ENCODE results near the gene TMEM30A.

TMEM30A gene

GRCh38 chr6:75284632-75285282 is at the start of gene TMEM30A:
TMEM30A (minus strand) TSS chr6:75284792; CDS start chr6:75284638, 154 bp downstream.
- DNase-seq (ENCODE audit: low spot score), result peak; percentile 99

DNA sequence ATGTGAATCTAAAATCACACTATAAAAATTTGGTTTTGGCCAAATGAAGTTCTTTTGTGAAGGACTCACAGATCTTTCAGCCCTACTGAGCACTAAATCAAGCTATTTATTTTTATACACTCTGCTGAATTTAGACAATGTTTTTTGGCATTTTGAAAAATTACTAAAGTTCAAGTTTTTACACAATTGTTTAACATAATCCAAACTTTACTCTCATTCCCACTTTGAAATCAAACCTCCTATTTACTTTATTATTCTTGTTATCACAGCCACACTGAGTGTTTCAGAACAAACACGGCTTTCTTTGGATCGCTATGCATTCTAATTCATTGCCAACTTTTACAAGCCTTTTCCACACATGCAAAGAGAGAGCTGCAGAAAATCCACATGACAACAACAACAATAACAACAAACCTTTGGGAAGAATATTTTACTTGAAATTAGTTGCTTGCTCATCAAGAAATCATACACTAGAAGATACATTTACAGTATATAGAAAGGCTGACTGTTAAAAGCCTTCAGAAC is 49.1 kb upstream of the TMEM30A start:
- no peak for DNase-seq (ENCODE audit: low spot score)

DNA sequence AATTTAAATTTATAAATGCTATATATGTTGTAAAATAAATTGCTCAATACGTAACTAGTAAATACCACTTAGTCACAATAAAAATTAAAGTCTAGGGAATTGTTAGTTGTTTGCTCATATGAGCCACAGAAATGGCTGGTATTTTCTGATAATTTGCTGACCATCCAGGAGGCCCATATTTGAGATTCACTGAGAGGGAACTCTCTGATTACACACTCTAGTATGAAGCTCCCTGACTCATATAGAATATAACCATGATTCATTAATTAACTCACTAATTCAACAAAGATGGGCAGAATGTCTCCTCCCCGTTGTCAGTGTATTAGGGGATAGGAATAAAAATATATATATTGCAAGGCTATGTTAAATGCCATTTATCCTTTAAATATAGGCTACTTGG is 46.6 kb upstream of the TMEM30A start:
- DNase-seq (ENCODE audit: low spot score), result peak; percentile 56

- no peak for DNase-seq (ENCODE audit: low spot score)
These were observed 45.1 kb upstream of the TMEM30A start for GRCh38 chr6:75329703-75330102.

GRCh38 chr6:75327807-75328206 is 43.2 kb upstream of the TMEM30A start:
- no peak for DNase-seq (ENCODE audit: low spot score)

- no peak for DNase-seq (ENCODE audit: low spot score)
These were observed 42.1 kb upstream of the TMEM30A start for GRCh38 chr6:75326557-75327258.

DNA sequence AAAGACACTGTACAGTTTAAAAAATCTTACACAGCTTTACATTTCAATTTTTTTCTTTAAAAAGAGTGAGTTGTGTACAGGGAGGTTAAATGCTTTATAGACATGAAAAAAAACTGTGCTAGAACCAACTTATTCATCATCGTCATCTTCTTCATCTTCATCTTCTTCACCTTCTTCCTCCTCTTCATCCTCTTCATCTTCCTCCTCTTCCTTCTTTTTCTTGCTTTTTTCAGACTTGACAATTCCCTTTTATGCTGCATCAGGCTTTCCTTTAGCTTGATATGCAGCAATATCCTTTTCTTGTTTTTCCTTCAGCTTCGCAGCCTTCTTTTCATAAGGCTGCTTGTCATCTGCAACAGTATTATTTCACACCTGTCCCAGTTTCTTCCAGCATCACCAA is 34.3 kb upstream of the TMEM30A start:
- DNase-seq (ENCODE audit: low spot score), result no peak

GRCh38 chr6:75317503-75318206 is 33.1 kb upstream of the TMEM30A start:
- peak; percentile 65 for DNase-seq (ENCODE audit: low spot score)

GRCh38 chr6:75315978-75316377 is 31.4 kb upstream of the TMEM30A start:
- no peak for DNase-seq (ENCODE audit: low spot score)

DNA sequence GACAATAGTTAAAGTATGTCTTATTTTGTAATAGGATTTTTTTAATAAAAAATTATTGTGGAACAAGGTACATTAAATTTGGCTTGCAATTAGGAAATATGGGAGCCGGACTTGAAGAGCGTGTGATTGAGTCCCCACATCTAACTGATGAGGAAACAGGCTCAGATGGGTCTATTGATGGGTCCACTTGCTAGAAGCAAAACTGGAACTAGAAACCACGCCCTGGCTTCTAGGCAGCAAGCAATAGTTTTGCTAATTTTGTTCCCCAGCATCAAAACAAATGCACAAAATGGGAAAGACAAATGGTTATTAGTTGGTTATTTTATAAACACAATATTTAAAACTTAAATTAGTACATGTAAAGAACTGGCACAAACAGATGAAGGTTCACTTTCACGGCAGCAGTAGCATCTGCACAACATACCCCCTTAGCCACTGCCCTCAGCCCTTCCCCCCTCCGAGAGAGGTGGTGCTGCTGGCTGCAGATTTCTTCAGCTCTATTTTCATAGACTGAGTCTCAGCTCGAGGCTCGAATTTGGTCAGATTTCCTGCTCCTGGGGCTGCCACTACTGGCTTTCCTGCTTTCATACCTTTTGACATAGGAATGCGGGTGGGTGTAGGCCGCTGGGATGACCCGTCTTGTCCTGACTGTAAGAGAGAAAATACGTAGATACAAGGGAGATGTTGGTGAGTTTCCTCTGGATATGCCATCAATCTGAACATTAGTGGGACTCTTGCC is 23.8 kb upstream of the TMEM30A start:
- DNase-seq (ENCODE audit: low spot score), result no peak

DNA sequence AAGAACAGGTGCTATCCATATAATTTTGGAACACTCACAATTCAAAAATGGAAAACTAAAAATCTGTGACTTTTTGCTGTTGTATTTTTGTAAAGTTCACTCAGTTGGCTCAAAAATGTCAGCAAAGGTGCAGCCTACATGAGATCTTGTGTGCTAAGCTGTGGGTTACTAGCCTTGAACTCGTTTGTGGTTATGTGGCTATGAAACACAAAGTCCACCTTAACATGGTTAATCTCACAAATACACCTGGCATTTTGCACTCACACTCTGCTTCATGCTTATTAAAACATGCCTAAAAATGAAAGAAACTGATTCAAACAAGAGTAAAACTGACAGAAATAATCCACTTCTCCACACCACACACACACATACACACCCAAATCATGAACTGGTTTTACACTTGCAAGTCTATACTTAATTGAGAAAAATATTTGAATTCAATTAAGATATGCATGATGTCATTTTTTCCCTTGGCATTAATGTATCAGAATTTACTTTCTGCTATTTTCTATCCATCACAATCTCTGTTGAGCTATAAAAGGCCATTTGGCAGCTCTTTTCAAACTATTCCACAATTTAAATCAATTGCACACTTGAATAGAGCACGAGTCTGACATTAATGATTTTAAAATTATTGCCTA is 22.9 kb upstream of the TMEM30A start:
- no peak for DNase-seq (ENCODE audit: low spot score)

DNA sequence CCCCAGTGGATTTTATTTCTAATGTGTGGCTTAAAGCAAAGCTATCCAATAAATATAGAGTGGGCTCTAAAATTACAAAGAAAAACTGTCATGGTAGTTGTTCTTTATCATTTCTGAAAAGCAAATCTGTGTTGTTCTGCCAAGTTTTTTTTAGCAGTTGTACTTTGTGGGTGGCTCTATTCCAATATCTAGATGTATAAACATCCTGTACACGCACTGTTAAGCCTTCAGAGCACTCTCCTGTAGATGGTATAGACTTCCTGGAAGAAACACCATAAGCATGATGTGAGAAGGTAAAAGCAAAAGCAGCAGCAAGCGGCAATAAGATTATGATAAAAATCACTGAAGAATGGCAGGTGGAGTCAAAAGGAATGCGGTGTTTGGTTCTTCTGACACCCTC is 21.5 kb upstream of the TMEM30A start:
- DNase-seq (ENCODE audit: low spot score), result no peak

DNA sequence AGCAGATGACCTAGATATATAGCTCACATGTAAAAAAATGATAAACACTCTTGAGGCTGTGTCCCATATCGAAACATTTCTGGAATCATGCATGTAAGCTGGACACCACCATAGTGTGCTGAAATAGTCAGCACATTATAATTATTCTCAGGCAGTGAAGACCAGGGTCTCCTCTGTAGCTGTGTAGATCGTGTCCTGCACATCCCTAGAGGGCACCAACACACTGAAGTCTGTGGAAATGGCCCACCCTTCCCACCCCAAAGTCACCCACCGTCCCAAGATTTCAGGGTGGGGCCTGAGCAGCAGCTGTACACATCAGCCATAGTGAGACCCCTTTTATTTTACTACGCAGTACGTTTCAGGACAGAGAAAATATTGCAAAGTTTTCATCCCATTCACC is 21.0 kb upstream of the TMEM30A start:
- DNase-seq (ENCODE audit: low spot score), result no peak

- DNase-seq (ENCODE audit: low spot score), result no peak
These were observed 17.7 kb upstream of the TMEM30A start for GRCh38 chr6:75302280-75302679.

- DNase-seq (ENCODE audit: low spot score), result no peak
These were observed 16.9 kb upstream of the TMEM30A start for GRCh38 chr6:75301537-75301936.

GRCh38 chr6:75301088-75301487 is 16.5 kb upstream of the TMEM30A start:
- no peak for DNase-seq (ENCODE audit: low spot score)

DNA sequence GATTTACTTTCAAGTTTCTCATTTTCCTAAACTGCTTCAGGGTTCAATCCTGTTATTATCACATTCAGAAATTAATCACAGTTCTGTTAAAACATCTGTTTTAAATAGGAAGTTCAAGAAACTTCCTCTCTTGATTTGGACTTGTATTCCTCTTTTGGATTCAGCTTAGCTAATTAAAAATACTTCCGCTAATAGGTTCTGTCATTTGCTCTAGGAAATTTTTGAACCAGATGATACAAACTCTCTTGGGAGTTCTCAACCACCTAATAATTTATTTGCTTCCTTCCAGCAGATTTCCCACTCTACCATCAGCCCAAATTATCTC is 15.9 kb upstream of the TMEM30A start:
- DNase-seq (ENCODE audit: low spot score), result no peak

DNA sequence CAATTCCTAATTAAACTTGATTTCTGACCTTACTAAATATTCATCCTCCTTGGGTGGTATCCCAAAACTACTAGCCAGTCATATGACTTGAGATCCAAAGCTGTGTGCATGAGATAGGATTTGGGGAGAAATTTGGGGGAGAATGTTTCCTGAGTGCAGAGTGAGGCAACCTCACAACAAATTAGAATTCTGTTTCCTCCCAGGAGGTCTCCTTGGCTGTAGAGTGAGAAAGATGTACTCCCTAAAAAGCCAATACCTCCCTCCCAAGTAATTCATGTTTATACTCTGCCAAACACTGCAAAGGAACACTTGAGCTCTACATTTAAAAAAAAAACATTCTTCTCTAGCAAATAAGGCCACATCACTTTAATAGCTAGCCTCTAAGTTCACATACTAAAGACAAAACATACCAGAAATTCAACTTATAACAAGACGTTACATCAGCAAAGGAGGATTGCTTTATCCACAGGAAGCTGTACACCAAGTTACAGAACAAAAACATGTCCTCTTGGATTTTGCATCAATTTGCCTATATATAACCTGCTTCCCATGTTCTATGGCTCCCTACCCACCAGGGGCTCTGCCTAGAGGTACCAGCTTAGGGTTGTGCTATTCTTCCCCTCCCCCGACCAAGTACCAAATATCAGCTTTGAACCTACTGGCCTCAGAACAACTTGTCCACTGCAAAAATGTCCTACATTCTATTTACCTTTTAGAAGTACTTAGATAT is 15.4 kb upstream of the TMEM30A start:
- no peak for DNase-seq (ENCODE audit: low spot score)

GRCh38 chr6:75296811-75297779 is 12.5 kb upstream of the TMEM30A start:
- peak; percentile 26 for DNase-seq (ENCODE audit: low spot score)

GRCh38 chr6:75292555-75292954 is 8.0 kb upstream of the TMEM30A start:
- DNase-seq (ENCODE audit: low spot score), result no peak
